Measurements from ENCODE around the gene ABCA3.

Gene ABCA3

GRCh38 chr16:2298621-2299020, 41.9 kb downstream of the ABCA3 start:
- no peak overlapping the region for H3K4me3 ChIP-seq (replicated peaks; ENCODE audit: insufficient read depth, low read length)
- H3K27ac ChIP-seq (replicated peaks): no peak overlapping the region
- TF ChIP-seq GABPA (IDR thresholded peaks at IDR 0.05; ENCODE audit: low read depth): no peak
- no peak for TF ChIP-seq REST (IDR thresholded peaks at IDR 0.05; ENCODE audit: insufficient replicate concordance, low read depth)
- no peak for TF ChIP-seq CTCF (IDR thresholded peaks at IDR 0.05; ENCODE audit: insufficient read depth, low read length)
- TF ChIP-seq SPI1 (IDR thresholded peaks at IDR 0.05; ENCODE audit: borderline replicate concordance, low read depth): no peak
- TF ChIP-seq POLR2AphosphoS5 (IDR thresholded peaks at IDR 0.05; ENCODE audit: low read depth): no peak
- no peak for DNase-seq (ENCODE audit: low read depth in 1 of 2, low spot score in 1 of 2)
- H3K27me3 ChIP-seq (ENCODE audit: insufficient read depth, poor library complexity, severe bottlenecking): no peaks in the 10 kb centered on the region

- no peak for DNase-seq (ENCODE audit: low read depth in 1 of 2, low spot score in 1 of 2)
- no peak overlapping the region for H3K27ac ChIP-seq (replicated peaks)
- H3K4me3 ChIP-seq (replicated peaks; ENCODE audit: insufficient read depth, low read length): no peak overlapping the region
- no peak for TF ChIP-seq REST (IDR thresholded peaks at IDR 0.05; ENCODE audit: insufficient replicate concordance, low read depth)
- TF ChIP-seq CTCF (IDR thresholded peaks at IDR 0.05; ENCODE audit: insufficient read depth, low read length): no peak
- no peak for TF ChIP-seq GABPA (IDR thresholded peaks at IDR 0.05; ENCODE audit: low read depth)
- TF ChIP-seq SPI1 (IDR thresholded peaks at IDR 0.05; ENCODE audit: borderline replicate concordance, low read depth): no peak
- no peak for TF ChIP-seq POLR2AphosphoS5 (IDR thresholded peaks at IDR 0.05; ENCODE audit: low read depth)
- H3K27me3 ChIP-seq (ENCODE audit: insufficient read depth, poor library complexity, severe bottlenecking): no peaks in the 10 kb centered on the region
Observed at GRCh38 chr16:2297506-2297860, 43.0 kb downstream of the ABCA3 start.

- Histone ChIP-seq H3K4me3 (replicated peaks; ENCODE audit: insufficient read depth, low read length) (no peak overlapping the region), H3K27ac (replicated peaks) (no peak overlapping the region), H3K27me3 (ENCODE audit: insufficient read depth, poor library complexity, severe bottlenecking) (no peaks in the 10 kb centered on the region)
- TF ChIP-seq GABPA (IDR thresholded peaks at IDR 0.05; ENCODE audit: low read depth) (no peak), POLR2AphosphoS5 (IDR thresholded peaks at IDR 0.05; ENCODE audit: low read depth) (no peak), CTCF (IDR thresholded peaks at IDR 0.05; ENCODE audit: insufficient read depth, low read length) (peak; percentile 9), SPI1 (IDR thresholded peaks at IDR 0.05; ENCODE audit: borderline replicate concordance, low read depth) (no peak), REST (IDR thresholded peaks at IDR 0.05; ENCODE audit: insufficient replicate concordance, low read depth) (no peak)
- DNase-seq (ENCODE audit: low read depth in 1 of 2, low spot score in 1 of 2): peak in 1 of 2 experiments; percentile 15
Observed at GRCh38 chr16:2296661-2297505, 43.6 kb downstream of the ABCA3 start.
